Mesothelial cell of epicardium (in vitro differentiated cells): Measurements from ENCODE around the gene TMEM151B. TPM values are rescaled to one million over a fixed set of nuclear protein-coding genes. Genes with fewer than 3 reads are reported as not detected.
"Not testable (repeated sequence)": the region's sequence is repeated elsewhere in the genome, so short reads cannot be mapped to it uniquely, and the experiment has no call there.

Source experiments
- DNase-seq, 2 experiments: peaks; one replicate each; pipeline ENCODE4 v3.0.0; 2021; ENCODE audit warnings: low spot score in 2 of 2; ENCODE audit not compliant: unreplicated experiment in 2 of 2
- H3K27ac Mint-ChIP-seq: 2 replicates; pipeline ENCODE4 v1.8.0; 2021; ENCODE audit warnings: mixed read lengths
- H3K27me3 Mint-ChIP-seq: 2 replicates; pipeline ENCODE4 v1.8.0; 2021; ENCODE audit warnings: low read depth, mixed read lengths
- H3K36me3 Mint-ChIP-seq: 2 replicates; pipeline ENCODE4 v1.8.0; 2021; ENCODE audit warnings: mixed read lengths
- H3K4me1 Mint-ChIP-seq: 2 replicates; pipeline ENCODE4 v1.8.0; 2021; ENCODE audit warnings: mixed read lengths
- H3K4me3 Mint-ChIP-seq: 2 replicates; pipeline ENCODE4 v1.8.0; 2021; ENCODE audit warnings: mild to moderate bottlenecking, moderate library complexity, mixed read lengths
- H3K9me3 Mint-ChIP-seq: 2 replicates; pipeline ENCODE4 v1.8.0; 2021; ENCODE audit warnings: mixed read lengths
- total RNA-seq: library from RNA; stranded (reverse); gene quantifications from 3 replicates; pipeline ENCODE4 v1.2.1, GENCODE V29; 2021
- TF ChIP-seq, protein P1 (sequence below): fragments of 200-600 bp; sonication (generic); IDR thresholded peaks from one replicate; pipeline ENCODE4 v1.5.0; 2021; ENCODE audit warnings: antibody characterized with exemption; ENCODE audit not compliant: unreplicated experiment

The TMEM151B gene
- total RNA-seq, 1 donor from 2014 or later, result 0.56 TPM

DNA sequence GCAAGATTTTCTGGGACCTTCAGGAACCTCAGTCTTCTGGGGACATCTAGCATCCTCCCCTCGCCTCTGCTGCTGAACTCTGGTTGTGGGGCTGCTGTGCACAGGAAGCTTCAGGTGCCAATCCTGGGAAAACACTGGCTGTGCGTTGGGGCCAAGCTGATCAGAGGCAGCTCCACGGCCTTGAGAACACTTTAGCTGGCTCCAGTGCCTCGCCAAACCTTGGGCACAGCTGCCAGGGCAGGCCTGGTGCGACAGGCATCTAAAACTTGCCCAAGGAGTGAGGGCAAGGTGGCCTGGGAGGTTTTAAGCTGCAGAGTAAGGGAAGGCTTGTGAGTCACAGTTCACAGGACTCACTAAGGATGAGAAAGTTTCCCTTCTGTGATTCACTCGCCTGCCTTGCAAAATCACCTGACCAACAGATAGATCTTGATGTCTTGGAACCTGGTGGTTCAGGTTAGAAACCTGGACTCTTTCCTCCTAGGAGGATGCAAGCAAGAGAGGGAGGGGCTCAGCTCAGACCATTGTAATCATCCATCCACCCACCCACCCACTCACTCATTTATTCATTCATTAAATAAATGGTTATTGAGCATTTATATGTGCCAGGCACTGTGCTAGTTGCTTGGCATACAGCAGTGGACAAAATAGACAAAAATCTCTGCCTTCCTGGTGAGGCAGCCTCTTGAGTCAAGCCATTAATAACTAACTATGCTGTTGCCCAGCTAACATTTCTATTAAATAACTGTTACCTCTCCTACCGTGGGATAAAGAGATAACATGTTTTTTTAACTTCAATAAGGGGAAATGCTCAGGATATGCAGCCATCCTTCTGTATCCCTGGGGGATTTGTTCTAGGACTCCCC lies 69.7 kb downstream of the TMEM151B start:
- Mint-ChIP-seq H3K9me3 (no peaks in the 10 kb centered on the region), H3K4me1 (no peaks in the 10 kb centered on the region), H3K27me3 (peaks cover 52% of the 10 kb centered on the region), H3K27ac (no peak overlapping the region), H3K4me3 (no peak overlapping the region), H3K36me3 (no peaks in the 10 kb centered on the region)
- TF ChIP-seq, protein P1, sequence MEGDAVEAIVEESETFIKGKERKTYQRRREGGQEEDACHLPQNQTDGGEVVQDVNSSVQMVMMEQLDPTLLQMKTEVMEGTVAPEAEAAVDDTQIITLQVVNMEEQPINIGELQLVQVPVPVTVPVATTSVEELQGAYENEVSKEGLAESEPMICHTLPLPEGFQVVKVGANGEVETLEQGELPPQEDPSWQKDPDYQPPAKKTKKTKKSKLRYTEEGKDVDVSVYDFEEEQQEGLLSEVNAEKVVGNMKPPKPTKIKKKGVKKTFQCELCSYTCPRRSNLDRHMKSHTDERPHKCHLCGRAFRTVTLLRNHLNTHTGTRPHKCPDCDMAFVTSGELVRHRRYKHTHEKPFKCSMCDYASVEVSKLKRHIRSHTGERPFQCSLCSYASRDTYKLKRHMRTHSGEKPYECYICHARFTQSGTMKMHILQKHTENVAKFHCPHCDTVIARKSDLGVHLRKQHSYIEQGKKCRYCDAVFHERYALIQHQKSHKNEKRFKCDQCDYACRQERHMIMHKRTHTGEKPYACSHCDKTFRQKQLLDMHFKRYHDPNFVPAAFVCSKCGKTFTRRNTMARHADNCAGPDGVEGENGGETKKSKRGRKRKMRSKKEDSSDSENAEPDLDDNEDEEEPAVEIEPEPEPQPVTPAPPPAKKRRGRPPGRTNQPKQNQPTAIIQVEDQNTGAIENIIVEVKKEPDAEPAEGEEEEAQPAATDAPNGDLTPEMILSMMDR, result no peak
- no peak for DNase-seq

DNA sequence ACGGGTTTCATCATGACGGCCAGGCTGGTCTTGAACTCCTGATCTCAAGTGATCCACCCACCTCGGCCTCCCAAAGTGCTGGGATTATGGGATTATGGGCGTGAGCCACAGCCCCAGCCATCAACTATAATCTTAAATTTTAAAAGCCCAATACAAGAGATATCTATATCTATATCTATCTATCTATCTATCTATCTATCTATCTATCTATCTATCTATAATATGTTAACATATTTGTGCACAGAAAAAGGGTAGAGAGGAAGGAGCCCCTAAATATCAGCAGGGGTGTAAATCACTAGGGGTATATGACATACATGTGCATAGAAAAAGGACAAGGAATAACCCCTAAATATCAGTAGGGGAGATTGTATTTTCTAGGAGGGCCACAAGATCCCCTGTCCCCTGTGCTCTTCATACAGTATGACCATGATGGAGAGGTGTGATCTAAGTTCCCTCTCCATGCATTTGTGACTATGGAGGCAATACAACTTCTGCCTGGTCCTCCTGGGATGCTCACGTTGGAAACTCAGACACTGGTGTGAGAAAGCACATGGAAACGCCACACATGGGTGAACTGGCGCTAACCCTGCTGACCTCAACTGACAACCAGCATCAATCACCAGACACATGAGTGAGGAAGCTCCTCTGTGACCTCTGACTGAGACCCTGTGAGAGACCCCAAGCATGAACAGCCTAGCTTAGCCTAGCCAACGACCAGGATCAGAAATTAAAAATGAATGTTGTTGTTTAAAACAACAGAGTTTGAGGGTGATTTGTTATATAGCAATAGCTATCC lies 71.0 kb downstream of the TMEM151B start:
- TF ChIP-seq, protein P1, result no peak

DNA sequence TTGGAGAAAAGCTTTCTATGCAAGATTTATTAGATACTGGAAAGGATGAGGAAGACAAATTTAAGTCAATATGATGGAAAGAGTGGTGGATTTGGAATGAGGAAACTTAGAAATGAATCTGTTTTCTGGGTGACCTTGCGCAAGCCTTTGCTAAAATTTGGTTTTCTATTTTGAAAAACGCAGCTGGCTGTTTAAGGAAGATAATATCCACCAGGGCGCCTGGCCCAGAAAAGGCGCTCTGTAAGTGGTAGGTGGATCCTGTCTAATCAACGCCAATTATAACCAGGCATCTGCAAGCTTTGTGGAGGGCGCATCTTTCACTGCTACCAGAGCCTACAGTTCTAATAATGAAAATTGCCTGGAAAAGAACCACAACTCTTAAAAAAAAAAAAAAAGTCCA lies 71.8 kb downstream of the TMEM151B start:
- no peak overlapping the region for H3K4me3 Mint-ChIP-seq
- no peak for DNase-seq

More for the DNA sequence above, 71.0 kb downstream of the TMEM151B start:
- DNase-seq, result no peak
- Mint-ChIP-seq H3K27me3 (peaks cover 54% of the 10 kb centered on the region), H3K36me3 (no peaks in the 10 kb centered on the region), H3K4me3 (no peak overlapping the region), H3K9me3 (no peaks in the 10 kb centered on the region), H3K27ac (no peak overlapping the region), H3K4me1 (no peaks in the 10 kb centered on the region)

DNA sequence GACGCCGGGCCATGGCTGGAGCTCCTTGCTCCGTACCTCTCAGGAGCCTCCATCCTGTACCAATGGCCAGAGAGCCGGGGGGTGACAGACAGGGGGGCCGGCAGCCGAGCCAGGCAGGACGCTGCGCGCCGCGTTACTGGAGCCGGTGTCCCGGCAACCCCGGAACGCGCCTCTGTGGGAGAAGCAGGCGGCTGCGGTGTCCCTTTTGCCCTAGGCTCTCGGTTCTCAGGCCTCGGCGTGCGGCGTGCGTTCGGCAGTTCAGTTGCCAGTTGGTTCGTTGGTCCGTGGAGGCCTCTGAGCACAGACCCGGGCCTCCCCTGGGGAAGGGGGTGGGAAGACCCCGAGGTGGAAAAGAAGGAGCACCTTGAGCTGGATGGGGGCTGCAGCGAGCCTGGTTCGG lies 72.2 kb downstream of the TMEM151B start, which contains the start of gene SPATS1:
SPATS1 (plus strand) TSS at position 162 of the 400 bp plus-strand sequence. CDS start 446 bp downstream, outside the sequence.
- no peaks in the 10 kb centered on the region for H3K36me3 Mint-ChIP-seq
- peaks cover 47% of the 10 kb centered on the region for H3K27me3 Mint-ChIP-seq
- H3K4me3 Mint-ChIP-seq, result no peak within 1 kb of the TSS
- no peak within 1 kb of the TSS for H3K27ac Mint-ChIP-seq
- no peaks in the 10 kb centered on the region for H3K9me3 Mint-ChIP-seq
- H3K4me1 Mint-ChIP-seq, result no peaks in the 10 kb centered on the region
- DNase-seq, result no peak
- TF ChIP-seq, protein P1, result no peak

More for the DNA sequence above, 71.8 kb downstream of the TMEM151B start:
- Mint-ChIP-seq H3K4me1 (no peaks in the 10 kb centered on the region), H3K27ac (no peak overlapping the region), H3K27me3 (peaks cover 47% of the 10 kb centered on the region), H3K9me3 (no peaks in the 10 kb centered on the region), H3K36me3 (no peaks in the 10 kb centered on the region)
- TF ChIP-seq, protein P1, result no peak

DNA sequence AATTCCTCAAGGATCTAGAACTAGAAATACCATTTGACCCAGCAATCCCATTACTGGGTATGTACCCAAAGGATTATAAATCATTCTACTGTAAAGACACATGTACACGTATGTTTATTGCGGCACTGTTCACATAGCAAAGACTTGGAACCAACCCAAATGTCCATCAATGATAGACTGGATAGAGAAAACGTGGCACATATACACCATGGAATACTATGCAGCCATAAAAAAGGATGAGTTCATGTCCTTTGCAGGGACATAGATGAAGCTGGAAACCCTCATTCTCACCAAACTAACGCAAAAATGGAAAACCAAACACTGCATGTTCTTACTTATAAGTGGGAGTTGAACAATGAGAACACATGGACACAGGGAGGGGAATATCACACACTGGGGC lies 76.6 kb downstream of the TMEM151B start:
- H3K4me1 Mint-ChIP-seq, DNase-seq, H3K27ac Mint-ChIP-seq, H3K9me3 Mint-ChIP-seq, H3K36me3 Mint-ChIP-seq, H3K4me3 Mint-ChIP-seq: not testable (repeated sequence)
- peaks cover 41% of the 10 kb centered on the region for H3K27me3 Mint-ChIP-seq
